Measurements from ENCODE around the gene PHOSPHO2. TPM values are rescaled to one million over a fixed set of nuclear protein-coding genes. Genes with fewer than 3 reads are reported as not detected.

PHOSPHO2 gene
- total RNA-seq, 1 experiment from 2014 or later, result 5.9 TPM

- ChIA-PET CTCF (no interaction called here), POLR2A (ENCODE audit: unreplicated experiment) (no interaction called here)
- Histone ChIP-seq H3K9ac (ENCODE audit: low read length) (no peak overlapping the region), H3K9me2 (replicated peaks; ENCODE audit: low read length) (no peaks in the 10 kb centered on the region), H3K4me2 (ENCODE audit: low read length) (no peak overlapping the region), H3K9me3 (ENCODE audit: low read length) (no peaks in the 10 kb centered on the region), H4K20me1 (ENCODE audit: low read length) (no peaks in the 10 kb centered on the region), H3K79me2 (ENCODE audit: low read length) (no peaks in the 10 kb centered on the region), H3K4me3 (ENCODE audit: low read length) (no peak overlapping the region), H3K27me3 (ENCODE audit: low read length) (no peaks in the 10 kb centered on the region), H3K4me1 (ENCODE audit: insufficient read depth, low read length) (peaks cover 16% of the 10 kb centered on the region), H3K27ac (ENCODE audit: low read length) (no peak overlapping the region), H3F3A (ENCODE audit: low read length, unreplicated experiment) (no peaks in the 10 kb centered on the region), H3K36me3 (ENCODE audit: low read depth, low read length) (no peaks in the 10 kb centered on the region), H2AFZ (ENCODE audit: low read length) (no peak overlapping the region)
- TF ChIP-seq EZH2phosphoT487 (IDR thresholded peaks at IDR 0.05; ENCODE audit: borderline replicate concordance, low read length), result no peak
- TF ChIP-seq EZH2 (IDR thresholded peaks at IDR 0.05; ENCODE audit: low read length, unreplicated experiment), result no peak
- TF ChIP-seq CTCF (conservative IDR thresholded peaks at IDR 0.05; ENCODE audit: low read depth, low read length), result no peak
- intact Hi-C loops (cut with micrococcal nuclease), result no loop called here
- DNase-seq (no peak), ATAC-seq (no peak)
- BruUV-seq (replicated peaks), result no TSS peak
Measured at GRCh38 chr2:169727065-169727464, 32.8 kb downstream of the PHOSPHO2 start.

GRCh38 chr2:169729274-169729605 is 35.0 kb downstream of the PHOSPHO2 start:
- H2AFZ ChIP-seq (ENCODE audit: low read length), result no peak overlapping the region
- no TSS peak for BruUV-seq (replicated peaks)
- 0 out of 2 replicates have a peak overlapping the region, but pooled peaks have one; percentile 52 for H3K27ac ChIP-seq (ENCODE audit: low read length)

More at GRCh38 chr2:169729274-169729605, 35.0 kb downstream of the PHOSPHO2 start:
- POLR2A ChIA-PET (ENCODE audit: unreplicated experiment), result no interaction called here
- H3K79me2 ChIP-seq (ENCODE audit: low read length), result no peaks in the 10 kb centered on the region
- no peaks in the 10 kb centered on the region for H3F3A ChIP-seq (ENCODE audit: low read length, unreplicated experiment)
- no peaks in the 10 kb centered on the region for H3K9me3 ChIP-seq (ENCODE audit: low read length)
- intact Hi-C loops (cut with micrococcal nuclease), result no loop called here
- no peak for DNase-seq
- no peak for TF ChIP-seq CTCF (conservative IDR thresholded peaks at IDR 0.05; ENCODE audit: low read depth, low read length)
- no peak for TF ChIP-seq EZH2phosphoT487 (IDR thresholded peaks at IDR 0.05; ENCODE audit: borderline replicate concordance, low read length)
- no peak for TF ChIP-seq EZH2 (IDR thresholded peaks at IDR 0.05; ENCODE audit: low read length, unreplicated experiment)
- no peak for ATAC-seq
- no peaks in the 10 kb centered on the region for H3K27me3 ChIP-seq (ENCODE audit: low read length)
- H3K4me3 ChIP-seq (ENCODE audit: low read length), result no peak overlapping the region
- peak overlapping the region; percentile 58 for H3K4me2 ChIP-seq (ENCODE audit: low read length)
- peaks cover 16% of the 10 kb centered on the region for H3K4me1 ChIP-seq (ENCODE audit: insufficient read depth, low read length)
- no peaks in the 10 kb centered on the region for H4K20me1 ChIP-seq (ENCODE audit: low read length)
- H3K36me3 ChIP-seq (ENCODE audit: low read depth, low read length), result no peaks in the 10 kb centered on the region
- H3K9me2 ChIP-seq (replicated peaks; ENCODE audit: low read length), result no peaks in the 10 kb centered on the region
- H3K9ac ChIP-seq (ENCODE audit: low read length), result no peak overlapping the region
- CTCF ChIA-PET, result interaction anchor here (0.5 kb wide), 1 partner anchor 222 kb away, joined by 4 read pairs; no protein-coding TSS in a partner anchor

Measured in PC-3 (cell line).